ENCODE measurements around the gene DLX1. TPM values are rescaled to one million over a fixed set of nuclear protein-coding genes. Genes with fewer than 3 reads are reported as not detected.
A peak's percentile ranks its signal among the peaks of the same experiment; 100 is the strongest.

DLX1 gene
- total RNA-seq, 3 donors from 2014 or later, result 0.29 TPM; not detected in 2

DNA sequence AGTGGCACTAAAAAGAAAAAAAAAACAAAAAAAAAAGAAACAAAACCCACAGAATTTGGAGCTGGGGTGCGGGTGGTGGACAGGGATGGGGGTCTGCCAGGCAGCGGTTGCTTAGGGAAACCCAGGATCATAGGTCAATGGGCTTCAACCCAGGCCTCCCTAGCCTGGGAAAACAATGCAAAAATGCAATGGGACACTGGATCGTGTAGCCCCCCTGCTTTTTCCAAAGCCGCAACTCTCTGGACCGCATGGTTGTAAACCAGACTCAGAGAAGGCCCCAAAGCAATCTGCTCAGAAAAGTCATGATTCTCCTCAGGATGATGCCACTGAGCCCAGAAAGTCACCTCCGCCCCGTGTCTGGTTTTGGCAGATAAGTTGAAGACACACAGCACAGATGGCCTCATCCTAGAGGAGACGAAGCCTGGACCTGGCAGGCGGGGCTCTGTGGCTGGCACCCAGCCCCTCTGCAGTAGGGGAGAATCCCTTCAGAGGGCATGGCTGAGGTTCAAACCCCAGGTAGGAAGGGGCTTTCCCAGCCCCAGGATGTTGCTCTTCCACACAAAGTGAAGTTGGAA is 12.3 kb downstream of the DLX1 start:
- no peak overlapping the region for H3K4me3 ChIP-seq
- H3K27me3 ChIP-seq, result peaks cover 34 to 100% of the 10 kb centered on the region in 2 donors
- H3K27ac ChIP-seq, result no peak overlapping the region
- no peaks in the 10 kb centered on the region for H3K9me3 ChIP-seq
- H3K4me1 ChIP-seq, result peaks cover 24 to 43% of the 10 kb centered on the region in 2 donors
- no peak for DNase-seq (ENCODE audit: low spot score in 2 of 2)
- no peak for TF ChIP-seq POLR2AphosphoS5 (IDR thresholded peaks at IDR 0.05)
- TF ChIP-seq POLR2A (IDR thresholded peaks at IDR 0.05), result no peak
- no peak for TF ChIP-seq CTCF (IDR thresholded peaks at IDR 0.05)
- intact Hi-C loops (cut with DNase I; ENCODE audit: low total_unique reads), result no loop called here
- no peaks in the 10 kb centered on the region for H3K36me3 ChIP-seq

GRCh38 chr2:172098287-172098649 is 13.0 kb downstream of the DLX1 start:
- H3K36me3 ChIP-seq, result no peaks in the 10 kb centered on the region
- peaks cover 36 to 100% of the 10 kb centered on the region in 2 donors for H3K27me3 ChIP-seq
- no peaks in the 10 kb centered on the region for H3K9me3 ChIP-seq
- no peak for DNase-seq (ENCODE audit: low spot score in 2 of 2)
- H3K4me1 ChIP-seq, result peaks cover 29 to 46% of the 10 kb centered on the region in 2 donors
- H3K27ac ChIP-seq, result no peak overlapping the region
- no peak overlapping the region for H3K4me3 ChIP-seq
- TF ChIP-seq POLR2A (IDR thresholded peaks at IDR 0.05) (no peak), CTCF (IDR thresholded peaks at IDR 0.05) (no peak), POLR2AphosphoS5 (IDR thresholded peaks at IDR 0.05) (no peak)
- intact Hi-C loops (cut with DNase I; ENCODE audit: low total_unique reads), result no loop called here

DNA sequence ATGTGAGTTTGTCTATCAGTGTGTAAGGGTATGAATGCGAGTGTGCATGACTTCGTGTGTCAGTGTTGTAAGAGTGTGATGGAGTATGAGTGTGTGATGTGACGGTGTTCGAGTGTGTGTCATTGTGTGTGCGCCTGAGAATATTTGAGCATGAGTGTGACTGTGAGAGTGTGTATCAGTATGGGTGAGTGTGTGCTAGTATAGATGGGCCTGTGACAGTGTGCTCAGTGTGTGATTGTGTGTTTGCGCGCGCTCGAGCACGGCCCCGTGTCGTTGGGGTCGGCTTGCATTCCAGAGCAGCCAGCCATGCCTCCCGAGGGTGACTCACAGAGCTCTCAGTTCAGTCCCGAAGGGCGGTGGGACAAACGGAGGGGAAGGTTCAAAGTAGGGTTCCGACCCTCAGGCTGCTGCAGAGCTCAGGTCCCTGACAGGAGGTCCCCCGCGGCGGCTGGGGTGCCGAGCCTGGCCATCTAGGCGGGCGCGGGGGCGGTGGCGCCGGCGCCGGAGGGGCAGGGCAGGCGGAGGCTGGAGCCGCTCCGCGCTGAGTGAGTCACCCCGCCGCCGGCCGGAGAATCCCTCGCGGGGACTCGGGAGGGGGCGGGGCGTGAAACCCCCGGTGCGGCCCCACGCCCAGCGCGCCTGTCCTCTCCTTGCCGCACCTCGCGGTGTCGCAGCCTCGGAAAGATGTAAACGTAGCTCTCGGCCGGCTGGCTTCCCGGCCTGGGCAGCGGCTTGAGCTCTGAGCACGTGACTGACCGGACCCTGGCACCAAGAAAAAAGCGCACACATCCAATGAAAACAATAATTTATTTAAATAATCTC is 13.6 kb downstream of the DLX1 start:
- no peaks in the 10 kb centered on the region for H3K9me3 ChIP-seq
- no peak for DNase-seq (ENCODE audit: low spot score in 2 of 2)
- H3K4me1 ChIP-seq, result peaks cover 29 to 46% of the 10 kb centered on the region in 2 donors
- TF ChIP-seq POLR2AphosphoS5 (IDR thresholded peaks at IDR 0.05) (peak in 2 of 3 donors; percentile 4 to 35), POLR2A (IDR thresholded peaks at IDR 0.05) (no peak)
- intact Hi-C loops (cut with DNase I; ENCODE audit: low total_unique reads), result no loop called here
- no peak overlapping the region for H3K27ac ChIP-seq
- H3K36me3 ChIP-seq, result no peaks in the 10 kb centered on the region
- H3K27me3 ChIP-seq, result peaks cover 36 to 100% of the 10 kb centered on the region in 2 donors
- peak overlapping the region; percentile 20 to 63 (median 26) for H3K4me3 ChIP-seq

DNA sequence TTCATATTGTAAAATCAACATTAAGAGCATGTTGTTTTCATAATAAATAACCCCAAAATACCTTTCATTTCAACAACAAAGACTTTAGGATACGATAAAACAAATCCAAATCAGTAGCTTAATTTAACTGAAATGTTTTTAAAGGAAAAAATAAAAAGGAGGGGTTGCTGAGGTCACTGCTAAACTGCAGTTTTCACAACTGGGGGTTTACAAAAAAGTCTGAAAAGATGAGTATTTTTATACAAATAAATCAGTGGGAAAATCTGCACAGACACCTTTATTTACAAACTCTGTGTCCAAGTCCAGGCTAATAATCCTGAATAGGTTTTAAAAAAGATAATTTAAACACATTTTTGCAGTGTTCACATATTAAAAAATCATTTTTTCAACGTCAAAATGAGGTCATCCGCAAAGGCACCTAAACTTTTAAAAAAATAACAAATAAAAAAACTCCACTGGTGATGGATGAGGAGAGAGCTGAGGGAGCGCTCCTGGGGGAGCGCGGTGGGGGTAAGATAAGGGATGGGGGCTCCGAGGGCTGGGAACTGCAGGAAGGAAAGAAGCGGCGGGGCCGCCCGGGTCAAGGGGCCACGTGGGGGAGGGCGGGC is 14.3 kb downstream of the DLX1 start:
- intact Hi-C loops (cut with DNase I; ENCODE audit: low total_unique reads), result no loop called here
- peak overlapping the region; percentile 20 to 63 (median 26) for H3K4me3 ChIP-seq
- no peaks in the 10 kb centered on the region for H3K9me3 ChIP-seq
- DNase-seq (ENCODE audit: low spot score in 2 of 2), result no peak
- TF ChIP-seq POLR2A (IDR thresholded peaks at IDR 0.05), result no peak
- TF ChIP-seq CTCF (IDR thresholded peaks at IDR 0.05), result no peak
- no peak for TF ChIP-seq POLR2AphosphoS5 (IDR thresholded peaks at IDR 0.05)
- no peak overlapping the region for H3K27ac ChIP-seq
- H3K27me3 ChIP-seq, result peaks cover 30 to 100% of the 10 kb centered on the region in 2 donors
- H3K4me1 ChIP-seq, result peaks cover 29 to 41% of the 10 kb centered on the region in 2 donors
- no peaks in the 10 kb centered on the region for H3K36me3 ChIP-seq

DNA sequence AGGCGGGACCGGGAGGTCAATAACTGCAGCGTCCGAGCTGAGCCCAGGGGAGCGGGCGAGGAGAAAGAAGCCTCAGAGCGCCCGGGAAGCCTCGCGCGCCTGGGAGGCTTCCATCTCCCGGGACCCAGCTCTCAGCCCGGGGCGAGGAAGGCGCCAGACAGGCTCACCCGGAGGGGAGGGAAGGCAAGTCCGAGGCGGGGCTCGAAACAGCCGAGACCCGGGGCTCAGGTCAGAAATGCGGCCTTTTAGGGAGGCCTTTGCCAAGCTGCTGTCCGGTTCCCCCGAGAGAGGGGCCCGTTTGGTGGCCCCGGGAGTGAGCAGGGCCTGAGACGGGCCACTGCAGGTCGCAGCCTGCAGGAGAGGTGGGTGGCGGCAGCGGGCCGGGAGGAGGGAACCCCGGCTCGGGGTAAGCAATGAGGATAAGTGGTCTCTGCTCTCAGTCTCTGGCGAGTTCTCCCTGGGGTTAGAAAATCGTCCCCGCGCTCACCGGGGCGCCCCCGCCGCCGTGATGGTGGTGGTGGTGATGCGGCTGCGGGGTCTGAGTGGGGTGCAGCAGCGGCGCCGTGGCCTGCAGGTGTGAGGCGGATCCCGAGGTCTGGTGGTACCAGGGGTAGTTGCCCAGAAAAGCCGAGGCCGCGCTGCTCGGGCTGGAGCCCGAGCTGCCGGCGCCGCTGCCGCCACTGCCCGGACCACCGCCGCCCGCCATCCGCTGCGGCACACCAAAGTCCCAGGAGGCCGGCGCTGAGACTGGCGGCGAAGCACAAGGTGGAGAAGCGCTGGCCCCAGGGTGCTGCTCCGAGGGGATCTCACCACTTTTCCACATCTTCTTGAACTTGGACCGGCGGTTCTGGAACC is 15.0 kb downstream of the DLX1 start:
- Histone ChIP-seq H3K27me3 (peaks cover 29 to 100% of the 10 kb centered on the region in 2 donors), H3K27ac (no peak overlapping the region), H3K4me1 (peaks cover 24 to 34% of the 10 kb centered on the region in 2 donors), H3K4me3 (peak overlapping the region in 1 of 3 donors; percentile 2), H3K36me3 (no peaks in the 10 kb centered on the region), H3K9me3 (no peaks in the 10 kb centered on the region)
- DNase-seq (ENCODE audit: low spot score in 2 of 2), result no peak
- intact Hi-C loops (cut with DNase I; ENCODE audit: low total_unique reads), result no loop called here
- TF ChIP-seq CTCF (IDR thresholded peaks at IDR 0.05), result no peak
- TF ChIP-seq POLR2A (IDR thresholded peaks at IDR 0.05), result no peak
- TF ChIP-seq POLR2AphosphoS5 (IDR thresholded peaks at IDR 0.05), result no peak

Data from breast epithelium (tissue), 4 donors.